Gastroesophageal sphincter (tissue), 3 donors: Measurements from ENCODE around the gene GOLIM4.

ENCODE experiments used
- CTCF ChIP-seq, 4 experiments: fragments of 200-600 bp in 2 of 4; fragments of 450-650 bp in 2 of 4; sonication (generic) in 1 of 4; IDR thresholded peaks; one replicate each; pipeline ENCODE4 v1.5.1; 2017 to 2019; ENCODE audit warnings: antibody characterized with exemption in 4 of 4, mild to moderate bottlenecking in 2 of 4, moderate library complexity in 2 of 4
- EP300 ChIP-seq: sonication (generic); formaldehyde crosslinking; IDR thresholded peaks from one replicate; pipeline ENCODE4 v1.6.1; 2017; ENCODE audit warnings: antibody characterized with exemption, mild to moderate bottlenecking
- POLR2A ChIP-seq, 2 donors: fragments of 450-650 bp; IDR thresholded peaks; one replicate each; pipeline ENCODE4 v1.6.1; 2017; ENCODE audit warnings: antibody characterized with exemption in 2 of 2, mild to moderate bottlenecking in 2 of 2, moderate library complexity in 1 of 2
- POLR2AphosphoS5 ChIP-seq: sonication (generic); formaldehyde crosslinking; IDR thresholded peaks from one replicate; pipeline ENCODE4 v1.6.1; 2017; ENCODE audit warnings: antibody characterized with exemption

- TF ChIP-seq POLR2A (IDR thresholded peaks at IDR 0.05), result no peak
- TF ChIP-seq POLR2AphosphoS5, result no peak
- no peak for TF ChIP-seq EP300
- TF ChIP-seq CTCF (IDR thresholded peaks at IDR 0.05), result no peak
Measured at GRCh38 chr3:168123201-168124176, 27.8 kb upstream of the GOLIM4 start.
